SK-N-MC (cell line): ENCODE results near the gene INAFM2.

Experiments
- DNase-seq: peaks from one replicate; pipeline ENCODE4 v3.0.0-alpha.2; 2011; ENCODE audit warnings: low read depth, low spot score
- H3K27ac ChIP-seq: fragments of 200-600 bp; sonication (generic); 2 replicates; pipeline ENCODE4 v1.5.1; 2016; ENCODE audit warnings: mixed run types
- H3K36me3 ChIP-seq: fragments of 200-600 bp; sonication (generic); 2 replicates; pipeline ENCODE4 v1.6.1; 2017; ENCODE audit warnings: antibody characterized with exemption, low read length, mixed read lengths; ENCODE audit not compliant: insufficient read depth
- H3K4me3 ChIP-seq: fragments of 200-600 bp; sonication (generic); 2 replicates; pipeline ENCODE4 v1.5.1; 2016
- H3K9ac ChIP-seq: fragments of 200-600 bp; sonication (generic); 2 replicates; pipeline ENCODE4 v1.8.0; 2017; ENCODE audit warnings: mixed run types, mixed read lengths; ENCODE audit not compliant: insufficient read length
- H3K9me3 ChIP-seq: fragments of 200-600 bp; sonication (generic); 2 replicates; pipeline ENCODE4 v1.6.1; 2017; ENCODE audit warnings: low read depth, mild to moderate bottlenecking, antibody characterized with exemption, low read length, moderate library complexity, mixed read lengths
- EZH2 ChIP-seq: fragments of 200-600 bp; sonication (generic); IDR thresholded peaks from one replicate; pipeline ENCODE4 v1.6.1; 2017; ENCODE audit warnings: antibody characterized with exemption
- FOXP2 ChIP-seq: optimal IDR thresholded peaks from 2 replicates; pipeline ENCODE3; 2011; ENCODE audit warnings: mild to moderate bottlenecking, moderate library complexity; ENCODE audit not compliant: insufficient read depth; ENCODE audit errors: extremely low read length, control extremely low read depth
- POLR2AphosphoS5 ChIP-seq: IDR thresholded peaks from 2 replicates; pipeline ENCODE4 v1.6.1; 2012; ENCODE audit warnings: mild to moderate bottlenecking, low read depth, low read length, borderline replicate concordance

INAFM2 gene

DNA sequence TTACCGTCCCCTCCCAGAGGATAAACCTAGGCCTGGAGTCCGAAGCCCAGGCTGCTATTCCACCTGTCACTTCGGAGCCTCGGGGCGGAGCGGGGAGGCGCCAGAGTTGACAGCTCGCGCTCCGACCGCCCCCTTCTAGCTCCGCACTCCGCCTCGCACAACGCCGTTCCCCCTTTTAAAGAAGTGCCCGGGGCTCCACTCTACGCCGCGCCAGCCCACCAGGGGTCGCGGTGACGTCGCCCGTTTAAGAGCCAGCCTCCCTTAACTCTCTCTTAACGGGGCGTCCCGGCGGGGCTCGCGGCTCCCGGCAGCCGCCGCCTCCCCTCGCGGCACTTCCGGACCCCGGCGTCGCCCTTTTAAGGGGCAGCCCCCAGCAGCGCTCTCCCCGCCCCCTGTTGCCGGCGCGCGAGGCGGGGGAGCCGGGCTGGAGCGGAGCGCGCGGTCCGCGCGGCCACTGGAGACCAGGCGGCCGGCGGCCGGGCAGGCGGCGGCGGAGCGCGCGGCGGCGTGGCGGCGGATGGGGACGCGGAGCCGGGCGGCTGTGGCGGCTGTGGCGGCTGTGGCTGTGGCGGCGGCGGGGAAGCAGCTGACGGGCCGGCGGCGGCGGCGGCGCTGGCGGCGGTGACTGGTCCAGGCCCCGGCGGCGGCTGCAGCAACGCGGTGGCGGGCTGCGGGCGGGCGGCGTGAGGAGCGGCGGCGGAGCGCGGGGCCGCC is at the start of gene INAFM2:
Gene INAFM2 (plus strand): TSS at position 454 of the 714 bp plus-strand sequence. CDS start 364 bp downstream, outside the sequence.
- DNase-seq: peak; percentile 81
- Histone ChIP-seq H3K9ac (peak within 1 kb of the TSS; percentile 51), H3K27ac (peak within 1 kb of the TSS; percentile 92), H3K4me3 (peak within 1 kb of the TSS; percentile 79), H3K9me3 (no peaks in the 10 kb centered on the region), H3K36me3 (peaks cover 8% of the 10 kb centered on the region)
- TF ChIP-seq POLR2AphosphoS5 (no peak; the same call in 1 of the 2 replicates), FOXP2 (peak; percentile 15), EZH2 (no peak)

DNA sequence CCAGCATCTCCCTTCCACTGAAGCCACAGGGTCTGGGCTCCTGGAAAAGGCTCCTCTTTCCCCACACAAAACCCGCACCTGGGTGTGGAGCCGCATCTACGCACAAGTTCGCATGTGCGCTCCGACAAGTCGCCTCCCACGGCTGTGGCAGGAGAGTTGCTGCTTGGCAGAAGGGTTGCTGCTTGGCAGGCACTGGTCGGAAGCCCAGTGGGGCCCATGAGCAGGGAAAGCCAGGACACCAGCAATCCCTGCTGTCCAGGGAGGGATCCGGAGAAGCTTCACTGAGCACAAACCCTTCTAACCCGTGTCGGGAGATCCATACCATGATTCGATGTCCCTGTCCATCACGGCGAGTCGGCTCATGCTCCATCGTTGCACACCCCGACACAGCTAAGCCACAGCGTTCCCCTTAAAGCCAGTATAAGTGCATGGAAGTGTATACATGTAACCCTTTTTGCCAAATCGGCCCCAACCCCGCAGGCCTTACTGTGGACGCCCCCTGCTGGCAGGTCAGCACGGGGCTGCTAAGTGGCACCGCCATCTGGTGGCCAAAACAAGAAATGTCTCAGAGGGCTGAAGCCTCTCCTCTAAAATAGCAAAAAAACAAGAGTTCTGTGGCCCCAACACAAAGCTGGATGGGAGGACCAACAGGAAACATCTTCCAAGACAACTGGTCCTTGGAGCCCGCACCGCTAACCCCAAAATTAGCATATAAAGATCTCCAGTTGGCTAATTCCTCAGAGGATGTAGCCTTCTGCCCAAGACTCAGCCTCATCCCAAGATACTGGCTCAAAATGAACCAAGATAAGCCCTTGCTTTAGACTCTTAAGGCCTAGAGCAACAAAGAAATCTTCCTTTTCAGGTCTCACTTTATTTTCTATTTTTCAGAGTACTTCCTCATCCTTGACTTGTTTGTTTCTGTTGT is 48.9 kb upstream of the INAFM2 start:
- peak overlapping the region; percentile 48; the same call in 1 of the 2 replicates for H3K27ac ChIP-seq

DNA sequence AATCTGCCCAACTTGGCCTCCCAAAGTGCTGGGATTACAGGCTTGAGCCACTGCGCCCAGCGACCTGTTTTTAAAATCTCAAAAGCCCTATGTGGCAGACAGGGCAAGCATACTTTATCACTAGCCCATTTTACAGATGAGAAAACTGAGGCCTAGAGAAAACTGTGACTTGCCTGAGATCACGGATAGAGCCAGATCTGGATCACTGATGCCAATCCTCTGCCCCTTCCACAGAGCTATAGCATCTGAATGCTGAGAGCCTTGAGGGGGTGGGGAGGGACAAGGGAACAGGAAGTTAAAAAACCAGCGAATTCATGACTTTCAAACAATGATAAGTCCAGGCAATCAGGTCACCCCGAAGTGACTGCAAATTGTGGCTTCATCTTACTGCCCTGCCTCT is 48.0 kb upstream of the INAFM2 start:
- DNase-seq: no peak
- Histone ChIP-seq H3K36me3 (no peaks in the 10 kb centered on the region), H3K27ac (no peak overlapping the region), H3K4me3 (no peak overlapping the region), H3K9me3 (no peaks in the 10 kb centered on the region), H3K9ac (no peak overlapping the region)
- no peak for TF ChIP-seq FOXP2
- no peak for TF ChIP-seq EZH2
- no peak for TF ChIP-seq POLR2AphosphoS5

More for the DNA sequence above, 48.9 kb upstream of the INAFM2 start:
- TF ChIP-seq EZH2: no peak
- TF ChIP-seq POLR2AphosphoS5: peak; percentile 60; the same call in 1 of the 2 replicates
- TF ChIP-seq FOXP2: no peak
- H3K9me3 ChIP-seq: no peaks in the 10 kb centered on the region
- no peak overlapping the region for H3K9ac ChIP-seq
- H3K36me3 ChIP-seq: no peaks in the 10 kb centered on the region
- no peak overlapping the region for H3K4me3 ChIP-seq
- peak; percentile 53 for DNase-seq

DNA sequence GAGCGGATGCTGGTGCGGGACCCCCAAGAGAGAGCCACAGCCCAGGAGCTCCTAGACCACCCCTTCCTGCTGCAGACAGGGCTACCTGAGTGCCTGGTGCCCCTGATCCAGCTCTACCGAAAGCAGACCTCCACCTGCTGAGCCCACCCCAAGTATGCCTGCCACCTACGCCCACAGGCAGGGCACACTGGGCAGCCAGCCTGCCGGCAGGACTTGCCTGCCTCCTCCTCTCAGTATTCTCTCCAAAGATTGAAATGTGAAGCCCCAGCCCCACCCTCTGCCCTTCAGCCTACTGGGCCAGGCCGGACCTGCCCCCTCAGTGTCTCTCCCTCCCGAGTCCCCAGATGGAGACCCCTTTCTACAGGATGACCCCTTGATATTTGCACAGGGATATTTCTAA is 47.5 kb upstream of the INAFM2 start:
- no peak overlapping the region for H3K4me3 ChIP-seq
- no peak overlapping the region for H3K27ac ChIP-seq
- H3K9me3 ChIP-seq: no peaks in the 10 kb centered on the region
- TF ChIP-seq POLR2AphosphoS5: peak; percentile 18; the same call in 1 of the 2 replicates
- no peak for TF ChIP-seq EZH2
- no peak overlapping the region for H3K9ac ChIP-seq
- no peak for DNase-seq
- peaks cover 3% of the 10 kb centered on the region for H3K36me3 ChIP-seq

DNA sequence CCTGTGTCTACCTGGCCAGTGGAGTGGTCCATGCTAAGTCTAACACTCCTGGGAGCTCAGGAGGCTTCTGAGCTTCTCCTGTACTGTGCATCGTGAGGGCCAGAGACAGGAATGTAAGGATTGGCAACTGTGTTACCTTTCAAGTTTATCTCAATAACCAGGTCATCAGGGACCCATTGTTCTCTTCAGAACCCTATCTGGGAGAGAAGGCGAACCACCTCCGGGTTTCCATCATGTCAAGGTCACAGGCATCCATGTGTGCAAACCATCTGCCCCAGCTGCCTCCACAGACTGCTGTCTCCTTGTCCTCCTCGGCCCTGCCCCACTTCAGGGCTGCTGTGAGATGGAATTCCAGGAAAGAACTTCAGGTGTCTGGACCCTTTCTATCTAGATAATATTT is 46.6 kb upstream of the INAFM2 start:
- H3K27ac ChIP-seq: peak overlapping the region; percentile 93
- DNase-seq: no peak
- TF ChIP-seq FOXP2: no peak
- TF ChIP-seq POLR2AphosphoS5: no peak
- TF ChIP-seq EZH2: no peak
- H3K9ac ChIP-seq: peak overlapping the region; percentile 31
- peaks cover 7% of the 10 kb centered on the region for H3K36me3 ChIP-seq
- H3K9me3 ChIP-seq: no peaks in the 10 kb centered on the region
- peak overlapping the region; percentile 95 for H3K4me3 ChIP-seq

DNA sequence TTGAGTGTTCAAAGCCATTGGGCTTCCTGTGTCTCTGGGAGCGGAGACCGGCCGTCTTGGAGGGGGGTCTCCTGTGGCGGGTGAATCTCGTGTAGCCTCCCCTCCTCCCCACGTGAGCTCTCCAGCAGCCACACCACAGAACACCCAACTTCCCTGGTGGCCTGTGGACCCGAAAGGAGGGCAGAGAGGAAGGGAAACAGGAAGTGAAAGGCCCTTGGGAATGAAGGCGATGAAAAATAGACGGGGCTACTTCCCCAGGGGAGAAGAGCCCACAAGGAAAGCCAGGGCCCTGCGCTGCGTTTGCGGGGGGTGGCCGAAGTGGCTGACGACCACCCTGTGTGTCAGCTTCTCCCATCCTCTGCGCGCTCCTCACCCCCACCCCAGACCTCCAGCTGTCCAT is 46.0 kb upstream of the INAFM2 start:
- Histone ChIP-seq H3K4me3 (peak overlapping the region; percentile 95), H3K9ac (peak overlapping the region; percentile 31), H3K27ac (peak overlapping the region; percentile 93), H3K36me3 (peaks cover 7% of the 10 kb centered on the region), H3K9me3 (no peaks in the 10 kb centered on the region)
- TF ChIP-seq EZH2 (no peak), POLR2AphosphoS5 (peak; percentile 9; the same call in 1 of the 2 replicates)
- no peak for DNase-seq

DNA sequence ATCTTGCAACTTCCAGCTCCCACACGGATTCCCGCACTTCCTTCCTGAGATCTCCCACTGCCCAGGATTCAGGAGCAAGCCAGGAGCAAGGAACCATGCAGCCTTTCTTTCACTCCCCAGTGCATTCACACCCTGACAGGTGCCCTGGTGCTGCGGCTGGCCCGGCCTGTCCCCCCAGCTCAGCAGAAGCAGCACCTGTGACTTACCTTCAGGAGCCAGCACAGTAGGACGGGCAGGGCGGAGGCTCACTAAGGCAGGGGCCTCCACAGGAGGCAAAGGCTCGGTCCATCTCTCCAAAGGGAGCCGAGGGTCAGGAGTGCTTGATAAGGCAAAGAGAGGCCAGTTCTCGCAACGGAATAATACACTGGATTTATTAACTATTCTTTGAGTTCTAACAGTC is 45.5 kb upstream of the INAFM2 start:
- Histone ChIP-seq H3K27ac (peak overlapping the region; percentile 93), H3K9ac (peak overlapping the region; percentile 84), H3K36me3 (peaks cover 7% of the 10 kb centered on the region), H3K4me3 (peak overlapping the region; percentile 95), H3K9me3 (no peaks in the 10 kb centered on the region)
- no peak for DNase-seq
- no peak for TF ChIP-seq EZH2
- no peak for TF ChIP-seq POLR2AphosphoS5
- no peak for TF ChIP-seq FOXP2

DNA sequence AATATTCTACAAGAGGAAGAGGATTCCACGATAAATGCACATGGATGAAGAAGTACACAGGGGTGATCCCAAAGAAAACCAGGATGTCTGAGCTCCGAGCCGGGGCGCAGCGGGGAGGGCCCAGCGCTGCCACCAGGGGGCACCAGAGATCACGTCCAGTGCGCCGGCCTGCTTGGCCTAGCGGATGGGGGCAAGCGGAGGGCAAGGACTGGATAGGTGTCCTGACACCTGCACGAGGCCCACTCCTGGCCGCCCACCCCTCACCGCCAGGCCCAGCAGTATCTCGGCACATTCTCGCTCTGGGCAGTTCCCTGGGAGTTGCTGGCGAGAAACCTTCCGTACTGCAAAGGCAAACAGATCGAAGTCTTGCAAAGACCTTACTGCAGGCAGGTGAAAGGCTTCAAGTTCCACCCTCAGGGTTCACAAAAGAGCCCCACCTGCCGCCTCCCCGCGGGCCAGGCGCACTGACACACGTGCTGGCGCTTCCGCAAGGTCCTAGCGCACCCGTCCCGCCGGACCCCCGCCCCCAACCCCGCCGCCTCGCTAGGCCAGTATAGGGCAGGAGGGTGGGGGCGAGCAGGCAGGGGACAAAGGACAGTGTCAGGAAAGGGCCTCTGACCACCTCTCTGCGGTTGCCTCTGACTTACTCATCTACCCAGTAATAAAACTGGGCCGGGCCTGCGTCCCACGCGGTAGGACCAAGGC is 43.9 kb upstream of the INAFM2 start:
- H3K9me3 ChIP-seq: no peaks in the 10 kb centered on the region
- DNase-seq: no peak
- peak overlapping the region; percentile 84 for H3K9ac ChIP-seq
- H3K36me3 ChIP-seq: peaks cover 7% of the 10 kb centered on the region
- TF ChIP-seq EZH2 (no peak), POLR2AphosphoS5 (peak; percentile 26; the same call in 1 of the 2 replicates)
- H3K27ac ChIP-seq: peak overlapping the region; percentile 93
- H3K4me3 ChIP-seq: peak overlapping the region; percentile 95
